WTC11 (cell line): ENCODE measurements around the gene SNX30. TPM values are rescaled to one million over a fixed set of nuclear protein-coding genes. Genes with fewer than 3 reads are reported as not detected.

Experiments used
- ATAC-seq: fragments of 200-7000 bp; cut with Tn5 transposase; 2 replicates; pipeline ENCODE4 v1.10.0; 2021; ENCODE audit warnings: mild to moderate bottlenecking, moderate library complexity
- CTCF ChIA-PET: fragments of 300-600 bp; sonication (Branson Sonifier 250); formaldehyde crosslinking; loops from one replicate; lab custom pipeline; 2021; ENCODE audit warnings: antibody characterized with exemption; lab: Charles Lee
- POLR2A ChIA-PET: fragments of 350-600 bp; sonication (Branson Sonifier 250); formaldehyde crosslinking; loops from one replicate; lab custom pipeline; 2021; ENCODE audit warnings: antibody characterized with exemption; lab: Charles Lee
- DNase-seq: peaks from one replicate; pipeline ENCODE4 v3.0.0; 2021; ENCODE audit warnings: low spot score
- H3K27ac Mint-ChIP-seq: 2 replicates; pipeline ENCODE4 v1.8.0; 2021; ENCODE audit warnings: mixed read lengths
- H3K27me3 Mint-ChIP-seq: 2 replicates; pipeline ENCODE4 v1.8.0; 2021; ENCODE audit warnings: low read depth, mild to moderate bottlenecking, moderate library complexity, mixed read lengths
- H3K36me3 Mint-ChIP-seq: 2 replicates; pipeline ENCODE4 v1.8.0; 2021; ENCODE audit warnings: mixed read lengths
- H3K4me1 Mint-ChIP-seq: 2 replicates; pipeline ENCODE4 v1.8.0; 2022; ENCODE audit warnings: mixed read lengths
- H3K4me3 Mint-ChIP-seq: 2 replicates; pipeline ENCODE4 v1.8.0; 2021; ENCODE audit warnings: mild to moderate bottlenecking, moderate library complexity, mixed read lengths
- H3K9me3 Mint-ChIP-seq: 2 replicates; pipeline ENCODE4 v1.8.0; 2021; ENCODE audit warnings: mixed read lengths
- ATF2 ChIP-seq: sonication (generic); formaldehyde crosslinking; IDR thresholded peaks from 2 replicates; pipeline ENCODE4 v1.8.1; 2022; ENCODE audit warnings: low read depth, missing genetic modification reagents, borderline replicate concordance
- CTCF ChIP-seq: fragments of 200-600 bp; IDR thresholded peaks from 2 replicates; pipeline ENCODE4 v1.8.0; 2022; ENCODE audit warnings: antibody characterized with exemption
- E2F1 ChIP-seq: sonication (generic); formaldehyde crosslinking; IDR thresholded peaks from 2 replicates; pipeline ENCODE4 v1.8.0; 2022; ENCODE audit warnings: mild to moderate bottlenecking, missing genetic modification reagents
- ETV6 ChIP-seq: sonication (generic); formaldehyde crosslinking; IDR thresholded peaks from 2 replicates; pipeline ENCODE4 v1.8.1; 2022; ENCODE audit warnings: mild to moderate bottlenecking, missing genetic modification reagents
- HMGXB4 ChIP-seq: sonication (generic); formaldehyde crosslinking; IDR thresholded peaks from 2 replicates; pipeline ENCODE4 v1.8.1; 2023; ENCODE audit warnings: mild to moderate bottlenecking, moderate library complexity, missing genetic modification reagents
- SMAD3 ChIP-seq: sonication (generic); formaldehyde crosslinking; IDR thresholded peaks from 2 replicates; pipeline ENCODE4 v1.8.0; 2022; ENCODE audit warnings: missing genetic modification reagents, mild to moderate bottlenecking, borderline replicate concordance
- SOX15 ChIP-seq: fragments of 250-450 bp; sonication (Bioruptor Pico); IDR thresholded peaks from 2 replicates; pipeline ENCODE4 v1.9.0; 2021; ENCODE audit warnings: mild to moderate bottlenecking
- STAT6 ChIP-seq: sonication (generic); formaldehyde crosslinking; conservative IDR thresholded peaks from 2 replicates; pipeline ENCODE4 v1.8.1; 2023; ENCODE audit warnings: mild to moderate bottlenecking, low read depth, missing genetic modification reagents, moderate library complexity
- TEAD1 ChIP-seq: sonication (generic); formaldehyde crosslinking; IDR thresholded peaks from 2 replicates; pipeline ENCODE4 v1.8.0; 2022; ENCODE audit warnings: mild to moderate bottlenecking, missing genetic modification reagents
- ZNF138 ChIP-seq: sonication (generic); formaldehyde crosslinking; conservative IDR thresholded peaks from 2 replicates; pipeline ENCODE4 v1.8.1; 2022; ENCODE audit warnings: mild to moderate bottlenecking, moderate library complexity, missing genetic modification reagents
- ZNF219 ChIP-seq: sonication (generic); formaldehyde crosslinking; IDR thresholded peaks from 2 replicates; pipeline ENCODE4 v1.8.0; 2023; ENCODE audit warnings: missing genetic modification reagents, mild to moderate bottlenecking, borderline replicate concordance
- ZNF232 ChIP-seq: sonication (generic); formaldehyde crosslinking; IDR thresholded peaks from 2 replicates; pipeline ENCODE4 v1.8.0; 2022; ENCODE audit warnings: mild to moderate bottlenecking, missing genetic modification reagents
- ZNF416 ChIP-seq: fragments of 250-450 bp; sonication (Bioruptor Pico); IDR thresholded peaks from 2 replicates; pipeline ENCODE4 v1.9.0; 2021; ENCODE audit warnings: mild to moderate bottlenecking, inconsistent platforms
- total RNA-seq: library from RNA; stranded (reverse); gene quantifications from 3 replicates; pipeline ENCODE4 v1.2.3, GENCODE V29; 2021
- TF ChIP-seq, protein P1 (sequence below): sonication (generic); formaldehyde crosslinking; IDR thresholded peaks from 2 replicates; pipeline ENCODE4 v1.8.1; 2023; ENCODE audit warnings: mild to moderate bottlenecking, missing genetic modification reagents, moderate library complexity
- TF ChIP-seq, protein P2 (sequence below): sonication (generic); formaldehyde crosslinking; IDR thresholded peaks from 2 replicates; pipeline ENCODE4 v1.8.1; 2022; ENCODE audit warnings: missing genetic modification reagents, borderline replicate concordance
- TF ChIP-seq, protein P3 (sequence below): sonication (generic); formaldehyde crosslinking; IDR thresholded peaks from 2 replicates; pipeline ENCODE4 v1.8.0; 2022; ENCODE audit warnings: mild to moderate bottlenecking, missing genetic modification reagents

The SNX30 gene
- total RNA-seq, 1 experiment from 2014 or later: 13.4 TPM

- H3K27ac Mint-ChIP-seq: no peak overlapping the region
- CTCF ChIA-PET: interaction anchor here (1.1 kb wide), 1 partner anchor 8 kb away, joined by 5 read pairs; no protein-coding TSS in a partner anchor
- DNase-seq: no peak
- no peaks in the 10 kb centered on the region for H3K9me3 Mint-ChIP-seq
- POLR2A ChIA-PET: no interaction called here
- no peak overlapping the region for H3K4me3 Mint-ChIP-seq
- TF ChIP-seq SOX15 (no peak), TEAD1 (CRISPR knock-in tag) (no peak), ZNF416 (CRISPR knock-in tag) (no peak), E2F1 (CRISPR knock-in tag) (no peak), ETV6 (no peak), HMGXB4 (no peak)
- TF ChIP-seq, all 79 proteins: peak for 0
- Mint-ChIP-seq H3K27me3 (no peaks in the 10 kb centered on the region), H3K36me3 (peaks cover 12% of the 10 kb centered on the region), H3K4me1 (peaks cover 8% of the 10 kb centered on the region)
- no peak for ATAC-seq
Observed at GRCh38 chr9:112854657-112855056, 104.1 kb downstream of the SNX30 start.

DNA sequence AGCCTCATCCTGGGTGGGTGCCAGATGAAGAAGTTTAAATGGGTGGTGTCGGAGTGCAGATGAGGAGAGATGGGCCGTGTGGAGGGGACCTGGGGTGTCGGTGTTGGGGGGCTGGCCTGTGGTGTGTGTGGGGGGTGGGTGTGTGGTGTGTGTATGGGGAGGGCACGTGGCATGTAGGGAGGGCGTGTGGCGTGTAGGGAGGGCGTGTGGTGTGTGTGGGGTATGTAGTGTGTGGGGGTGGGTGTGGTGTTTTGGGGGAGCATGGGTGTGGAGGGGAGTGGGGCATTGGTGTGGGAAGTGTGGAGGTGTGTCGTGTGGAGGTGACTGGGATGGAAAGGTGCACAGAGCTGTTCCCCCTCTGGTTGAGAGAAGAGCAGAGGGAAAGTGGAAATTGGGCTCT, 105.6 kb downstream of the SNX30 start:
- Mint-ChIP-seq H3K4me1 (peaks cover 6% of the 10 kb centered on the region), H3K27me3 (no peaks in the 10 kb centered on the region), H3K36me3 (peaks cover 20% of the 10 kb centered on the region), H3K27ac (no peak overlapping the region), H3K9me3 (peaks cover 7% of the 10 kb centered on the region; the same call in 1 of the 2 replicates), H3K4me3 (no peak overlapping the region)
- TF ChIP-seq ZNF138 (CRISPR knock-in tag) (no peak), ZNF232 (CRISPR knock-in tag) (no peak), CTCF (no peak), SMAD3 (CRISPR knock-in tag) (no peak), ATF2 (CRISPR knock-in tag) (no peak), STAT6 (no peak), ZNF219 (CRISPR knock-in tag) (no peak)
- TF ChIP-seq, protein P1, sequence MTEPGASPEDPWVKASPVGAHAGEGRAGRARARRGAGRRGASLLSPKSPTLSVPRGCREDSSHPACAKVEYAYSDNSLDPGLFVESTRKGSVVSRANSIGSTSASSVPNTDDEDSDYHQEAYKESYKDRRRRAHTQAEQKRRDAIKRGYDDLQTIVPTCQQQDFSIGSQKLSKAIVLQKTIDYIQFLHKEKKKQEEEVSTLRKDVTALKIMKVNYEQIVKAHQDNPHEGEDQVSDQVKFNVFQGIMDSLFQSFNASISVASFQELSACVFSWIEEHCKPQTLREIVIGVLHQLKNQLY (CRISPR knock-in tag): no peak
- TF ChIP-seq, protein P2, sequence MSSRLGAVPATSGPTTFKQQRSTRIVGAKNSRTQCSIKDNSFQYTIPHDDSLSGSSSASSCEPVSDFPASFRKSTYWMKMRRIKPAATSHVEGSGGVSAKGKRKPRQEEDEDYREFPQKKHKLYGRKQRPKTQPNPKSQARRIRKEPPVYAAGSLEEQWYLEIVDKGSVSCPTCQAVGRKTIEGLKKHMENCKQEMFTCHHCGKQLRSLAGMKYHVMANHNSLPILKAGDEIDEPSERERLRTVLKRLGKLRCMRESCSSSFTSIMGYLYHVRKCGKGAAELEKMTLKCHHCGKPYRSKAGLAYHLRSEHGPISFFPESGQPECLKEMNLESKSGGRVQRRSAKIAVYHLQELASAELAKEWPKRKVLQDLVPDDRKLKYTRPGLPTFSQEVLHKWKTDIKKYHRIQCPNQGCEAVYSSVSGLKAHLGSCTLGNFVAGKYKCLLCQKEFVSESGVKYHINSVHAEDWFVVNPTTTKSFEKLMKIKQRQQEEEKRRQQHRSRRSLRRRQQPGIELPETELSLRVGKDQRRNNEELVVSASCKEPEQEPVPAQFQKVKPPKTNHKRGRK: no peak
- TF ChIP-seq, protein P3, sequence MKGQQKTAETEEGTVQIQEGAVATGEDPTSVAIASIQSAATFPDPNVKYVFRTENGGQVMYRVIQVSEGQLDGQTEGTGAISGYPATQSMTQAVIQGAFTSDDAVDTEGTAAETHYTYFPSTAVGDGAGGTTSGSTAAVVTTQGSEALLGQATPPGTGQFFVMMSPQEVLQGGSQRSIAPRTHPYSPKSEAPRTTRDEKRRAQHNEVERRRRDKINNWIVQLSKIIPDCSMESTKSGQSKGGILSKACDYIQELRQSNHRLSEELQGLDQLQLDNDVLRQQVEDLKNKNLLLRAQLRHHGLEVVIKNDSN (CRISPR knock-in tag): no peak
- ChIA-PET POLR2A (no interaction called here), CTCF (interaction anchor here (2.3 to 2.6 kb wide), 2 partner anchors 31 to 47 kb away, joined by 6 to 10 read pairs; no protein-coding TSS in a partner anchor)
- DNase-seq: no peak
- no peak for ATAC-seq
